ENCODE data around the gene ANAPC16.
"Not testable (repeated sequence)": the region's sequence is repeated elsewhere in the genome, so short reads cannot be mapped to it uniquely, and the experiment has no call there.

DNA sequence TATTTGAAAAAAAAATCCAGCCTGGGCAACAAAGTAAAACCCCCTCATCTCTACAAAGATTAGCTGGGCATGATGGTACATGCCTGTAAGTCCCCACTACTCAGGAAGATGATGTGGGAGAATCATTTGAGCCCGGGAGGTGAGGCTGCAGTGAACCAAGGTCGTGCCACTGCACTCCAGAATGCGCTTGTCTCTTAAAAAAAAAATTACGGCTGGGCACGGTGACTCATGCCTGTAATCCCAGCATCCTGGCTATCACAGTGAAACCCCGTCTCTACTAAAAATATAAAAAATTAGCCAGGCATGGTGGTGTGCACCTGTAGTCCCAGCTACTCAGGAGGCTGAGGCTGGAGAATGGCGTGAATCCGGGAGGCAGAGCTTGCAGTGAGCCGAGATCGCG, 4.4 kb upstream of the ANAPC16 start:
- TF ChIP-seq, protein P1, sequence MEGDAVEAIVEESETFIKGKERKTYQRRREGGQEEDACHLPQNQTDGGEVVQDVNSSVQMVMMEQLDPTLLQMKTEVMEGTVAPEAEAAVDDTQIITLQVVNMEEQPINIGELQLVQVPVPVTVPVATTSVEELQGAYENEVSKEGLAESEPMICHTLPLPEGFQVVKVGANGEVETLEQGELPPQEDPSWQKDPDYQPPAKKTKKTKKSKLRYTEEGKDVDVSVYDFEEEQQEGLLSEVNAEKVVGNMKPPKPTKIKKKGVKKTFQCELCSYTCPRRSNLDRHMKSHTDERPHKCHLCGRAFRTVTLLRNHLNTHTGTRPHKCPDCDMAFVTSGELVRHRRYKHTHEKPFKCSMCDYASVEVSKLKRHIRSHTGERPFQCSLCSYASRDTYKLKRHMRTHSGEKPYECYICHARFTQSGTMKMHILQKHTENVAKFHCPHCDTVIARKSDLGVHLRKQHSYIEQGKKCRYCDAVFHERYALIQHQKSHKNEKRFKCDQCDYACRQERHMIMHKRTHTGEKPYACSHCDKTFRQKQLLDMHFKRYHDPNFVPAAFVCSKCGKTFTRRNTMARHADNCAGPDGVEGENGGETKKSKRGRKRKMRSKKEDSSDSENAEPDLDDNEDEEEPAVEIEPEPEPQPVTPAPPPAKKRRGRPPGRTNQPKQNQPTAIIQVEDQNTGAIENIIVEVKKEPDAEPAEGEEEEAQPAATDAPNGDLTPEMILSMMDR (IDR thresholded peaks at IDR 0.05), result not testable (repeated sequence)
- not testable (repeated sequence) for TF ChIP-seq POLR2A, POLR2AphosphoS5 (IDR thresholded peaks at IDR 0.05)
